VCaP (cell line): ENCODE data around the gene FOXC2.

Source experiments
- H3K27ac ChIP-seq: fragments of 450-650 bp; 2 replicates; pipeline ENCODE4 v1.5.1; 2017
- TF ChIP-seq, protein P1 (sequence below): fragments of 450-650 bp; conservative IDR thresholded peaks from 2 replicates; pipeline ENCODE4 v1.5.1; 2017; ENCODE audit warnings: mild to moderate bottlenecking, moderate library complexity

Gene FOXC2

GRCh38 chr16:86597880-86598606 is 31.4 kb downstream of the FOXC2 start:
- H3K27ac ChIP-seq: no peak overlapping the region
- TF ChIP-seq, protein P1, sequence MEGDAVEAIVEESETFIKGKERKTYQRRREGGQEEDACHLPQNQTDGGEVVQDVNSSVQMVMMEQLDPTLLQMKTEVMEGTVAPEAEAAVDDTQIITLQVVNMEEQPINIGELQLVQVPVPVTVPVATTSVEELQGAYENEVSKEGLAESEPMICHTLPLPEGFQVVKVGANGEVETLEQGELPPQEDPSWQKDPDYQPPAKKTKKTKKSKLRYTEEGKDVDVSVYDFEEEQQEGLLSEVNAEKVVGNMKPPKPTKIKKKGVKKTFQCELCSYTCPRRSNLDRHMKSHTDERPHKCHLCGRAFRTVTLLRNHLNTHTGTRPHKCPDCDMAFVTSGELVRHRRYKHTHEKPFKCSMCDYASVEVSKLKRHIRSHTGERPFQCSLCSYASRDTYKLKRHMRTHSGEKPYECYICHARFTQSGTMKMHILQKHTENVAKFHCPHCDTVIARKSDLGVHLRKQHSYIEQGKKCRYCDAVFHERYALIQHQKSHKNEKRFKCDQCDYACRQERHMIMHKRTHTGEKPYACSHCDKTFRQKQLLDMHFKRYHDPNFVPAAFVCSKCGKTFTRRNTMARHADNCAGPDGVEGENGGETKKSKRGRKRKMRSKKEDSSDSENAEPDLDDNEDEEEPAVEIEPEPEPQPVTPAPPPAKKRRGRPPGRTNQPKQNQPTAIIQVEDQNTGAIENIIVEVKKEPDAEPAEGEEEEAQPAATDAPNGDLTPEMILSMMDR: no peak

GRCh38 chr16:86598607-86599565 is 32.3 kb downstream of the FOXC2 start:
- H3K27ac ChIP-seq: no peak overlapping the region
- TF ChIP-seq, protein P1: no peak

GRCh38 chr16:86601356-86601755 is 34.7 kb downstream of the FOXC2 start:
- no peak overlapping the region for H3K27ac ChIP-seq
- TF ChIP-seq, protein P1: no peak

- no peak overlapping the region for H3K27ac ChIP-seq
- TF ChIP-seq, protein P1: no peak
Measured at GRCh38 chr16:86602521-86602920, 35.9 kb downstream of the FOXC2 start.

GRCh38 chr16:86604436-86605193 is 38.0 kb downstream of the FOXC2 start:
- no peak overlapping the region for H3K27ac ChIP-seq
- TF ChIP-seq, protein P1: no peak

DNA sequence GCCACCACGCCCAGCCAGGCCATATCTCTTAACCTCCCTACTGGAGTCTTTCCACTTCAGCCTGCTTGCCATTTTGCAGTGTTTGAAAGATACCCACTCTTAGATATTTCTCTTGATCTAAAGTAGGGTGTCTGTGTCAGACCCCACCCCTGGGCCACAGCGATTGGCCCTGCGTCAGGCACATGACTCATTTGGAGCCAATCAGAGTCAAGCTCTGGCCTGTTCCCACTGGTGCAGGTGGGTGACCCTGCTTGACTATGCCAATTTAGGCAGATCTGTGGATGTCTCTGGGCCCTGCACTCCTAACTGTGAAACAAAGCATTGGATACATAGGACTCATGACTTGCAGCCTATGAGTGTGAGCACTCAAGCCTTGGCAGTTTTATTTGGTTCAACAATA is 39.3 kb downstream of the FOXC2 start:
- TF ChIP-seq, protein P1: no peak
- no peak overlapping the region for H3K27ac ChIP-seq
